ENCODE measurements around the gene IFT88. TPM values are rescaled to one million over a fixed set of nuclear protein-coding genes. Genes with fewer than 3 reads are reported as not detected.

Gene IFT88
- total and polyA plus RNA-seq, 4 donors: 7.1 to 18.7 (median 10.5) TPM

GRCh38 chr13:20550799-20551198, 16.2 kb upstream of the IFT88 start:
- TF ChIP-seq JUND (IDR thresholded peaks at IDR 0.05): no peak
- peak in 1 of 2 donors; percentile 17 for TF ChIP-seq RXRA (IDR thresholded peaks at IDR 0.05)
- TF ChIP-seq GABPA (IDR thresholded peaks at IDR 0.05 in 1 of 2, conservative IDR thresholded peaks at IDR 0.05 in 1 of 2): no peak
- no peak for TF ChIP-seq HNF4G (IDR thresholded peaks at IDR 0.05)
- no peak for TF ChIP-seq MAX (IDR thresholded peaks at IDR 0.05)
- TF ChIP-seq TAF1 (conservative IDR thresholded peaks at IDR 0.05): no peak
- TF ChIP-seq CTCF (IDR thresholded peaks at IDR 0.05; ENCODE audit: low read depth, low read length, missing input control): no peak
- TF ChIP-seq YY1 (IDR thresholded peaks at IDR 0.05): no peak
- no peak for TF ChIP-seq EGR1 (IDR thresholded peaks at IDR 0.05; ENCODE audit: low read depth in 2 of 2)
- peak; percentile 52 to 57 for TF ChIP-seq RAD21 (IDR thresholded peaks at IDR 0.05)
- TF ChIP-seq FOXA2 (IDR thresholded peaks at IDR 0.05): no peak
- no peak for TF ChIP-seq ZBTB33 (IDR thresholded peaks at IDR 0.05)
- H3K27ac ChIP-seq (ENCODE audit: low read depth in 1 of 2, low read length in 2 of 2): no peak overlapping the region
- peaks cover 5 to 33% (median 21%) of the 10 kb centered on the region in 4 donors for H3K4me1 ChIP-seq (ENCODE audit: control insufficient read depth in 4 of 4, insufficient read depth in 4 of 4, low read length in 3 of 4)
- 40% methylated on average over 5 of the region's 5 CpGs for WGBS
- no peaks in the 10 kb centered on the region for H3K9me3 ChIP-seq (ENCODE audit: control insufficient read depth in 4 of 4, low read length in 3 of 4)
- DNase-seq (ENCODE audit: low spot score): no peak
- no peak overlapping the region for H3K4me3 ChIP-seq (ENCODE audit: low read depth in 1 of 3, low read length in 3 of 3)
- no peaks in the 10 kb centered on the region for H3K36me3 ChIP-seq (ENCODE audit: control insufficient read depth in 4 of 4, insufficient read depth in 3 of 4, low read depth in 1 of 4, low read length in 3 of 4)
- H3K27me3 ChIP-seq (ENCODE audit: control insufficient read depth in 4 of 4, insufficient read depth in 4 of 4, low read length in 3 of 4): no peaks in the 10 kb centered on the region
- no peak overlapping the region for H3K9ac ChIP-seq (ENCODE audit: low read depth in 1 of 2, low read length in 2 of 2)

GRCh38 chr13:20553311-20553710, 13.6 kb upstream of the IFT88 start:
- Histone ChIP-seq H3K27me3 (ENCODE audit: control insufficient read depth in 4 of 4, insufficient read depth in 4 of 4, low read length in 3 of 4) (no peaks in the 10 kb centered on the region), H3K36me3 (ENCODE audit: control insufficient read depth in 4 of 4, insufficient read depth in 3 of 4, low read depth in 1 of 4, low read length in 3 of 4) (no peaks in the 10 kb centered on the region), H3K9ac (ENCODE audit: low read depth in 1 of 2, low read length in 2 of 2) (no peak overlapping the region), H3K4me3 (ENCODE audit: low read depth in 1 of 3, low read length in 3 of 3) (no peak overlapping the region), H3K9me3 (ENCODE audit: control insufficient read depth in 4 of 4, low read length in 3 of 4) (no peaks in the 10 kb centered on the region), H3K27ac (ENCODE audit: low read depth in 1 of 2, low read length in 2 of 2) (peak overlapping the region; percentile 37 to 66), H3K4me1 (ENCODE audit: control insufficient read depth in 4 of 4, insufficient read depth in 4 of 4, low read length in 3 of 4) (peaks cover 1 to 27% (median 9%) of the 10 kb centered on the region in 4 donors)
- TF ChIP-seq ZBTB33 (IDR thresholded peaks at IDR 0.05) (no peak), REST (IDR thresholded peaks at IDR 0.05) (peak; percentile 19), TAF1 (conservative IDR thresholded peaks at IDR 0.05) (no peak), EGR1 (IDR thresholded peaks at IDR 0.05; ENCODE audit: low read depth in 2 of 2) (no peak), HNF4A (conservative IDR thresholded peaks at IDR 0.05) (peak; percentile 25 to 41), ATF3 (IDR thresholded peaks at IDR 0.05) (no peak), FOXA1 (IDR thresholded peaks at IDR 0.05) (no peak), FOXA2 (IDR thresholded peaks at IDR 0.05) (peak; percentile 30), RAD21 (IDR thresholded peaks at IDR 0.05) (peak; percentile 12 to 46), HNF4G (IDR thresholded peaks at IDR 0.05) (no peak), NR2F2 (IDR thresholded peaks at IDR 0.05) (no peak), YY1 (IDR thresholded peaks at IDR 0.05) (peak; percentile 71), CTCF (IDR thresholded peaks at IDR 0.05; ENCODE audit: low read depth, low read length, missing input control) (no peak), RXRA (IDR thresholded peaks at IDR 0.05) (peak; percentile 56 to 76), JUND (IDR thresholded peaks at IDR 0.05) (no peak), SP1 (IDR thresholded peaks at IDR 0.05) (peak; percentile 46), GABPA (IDR thresholded peaks at IDR 0.05 in 1 of 2, conservative IDR thresholded peaks at IDR 0.05 in 1 of 2) (no peak), MAX (IDR thresholded peaks at IDR 0.05) (no peak)
- 50% methylated on average over 3 of the region's 3 CpGs for WGBS
- DNase-seq (ENCODE audit: low spot score): no peak

Measured in liver (tissue), 9 donors.